HG03196 (cell line): ENCODE results near the gene IFNL3.
"Not testable (repeated sequence)": the region's sequence is repeated elsewhere in the genome, so short reads cannot be mapped to it uniquely, and the experiment has no call there.

Source experiments
- ATAC-seq: cut with Tn5 transposase; IDR thresholded peaks from one replicate; pipeline ENCODE4 v1.9.1; 2021; ENCODE audit not compliant: unreplicated experiment

The IFNL3 gene

DNA sequence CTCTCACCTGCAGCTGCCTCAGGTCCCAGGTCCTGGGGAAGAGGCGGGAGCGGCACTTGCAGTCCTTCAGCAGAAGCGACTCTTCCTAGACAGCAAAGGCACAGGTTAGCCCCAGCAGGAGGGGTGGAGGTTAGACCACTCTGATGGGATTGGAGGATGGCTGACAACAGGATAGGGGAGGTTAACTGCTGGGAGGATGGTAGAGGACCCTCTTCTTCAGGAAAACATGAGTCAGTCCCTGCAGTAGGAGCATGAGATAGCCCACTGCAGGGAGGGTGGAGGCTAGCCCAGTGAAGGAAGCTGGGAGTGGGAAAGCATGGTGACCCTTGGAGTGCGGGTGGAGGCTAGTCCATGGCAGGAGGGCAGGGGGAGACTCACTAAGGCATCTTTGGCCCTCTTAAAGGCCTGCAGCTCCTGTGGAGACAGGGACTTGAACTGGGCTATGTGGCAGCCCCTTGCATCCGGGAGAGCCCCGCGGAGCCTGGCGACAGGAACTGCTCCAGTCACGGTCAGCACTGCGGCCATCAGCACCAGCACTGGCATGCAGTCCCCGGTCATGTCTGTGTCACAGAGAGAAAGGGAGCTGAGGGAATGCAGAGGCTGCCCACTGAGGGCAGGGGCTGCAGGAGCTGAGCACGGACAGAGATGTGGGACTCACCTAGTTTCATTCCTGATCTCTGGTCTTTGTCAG, at the start of gene IFNL3:
TSS of gene IFNL3 (minus strand) at position 597 of the 691 bp plus-strand sequence. CDS start at position 558, 39 bp downstream.
- not testable (repeated sequence) for ATAC-seq

DNA sequence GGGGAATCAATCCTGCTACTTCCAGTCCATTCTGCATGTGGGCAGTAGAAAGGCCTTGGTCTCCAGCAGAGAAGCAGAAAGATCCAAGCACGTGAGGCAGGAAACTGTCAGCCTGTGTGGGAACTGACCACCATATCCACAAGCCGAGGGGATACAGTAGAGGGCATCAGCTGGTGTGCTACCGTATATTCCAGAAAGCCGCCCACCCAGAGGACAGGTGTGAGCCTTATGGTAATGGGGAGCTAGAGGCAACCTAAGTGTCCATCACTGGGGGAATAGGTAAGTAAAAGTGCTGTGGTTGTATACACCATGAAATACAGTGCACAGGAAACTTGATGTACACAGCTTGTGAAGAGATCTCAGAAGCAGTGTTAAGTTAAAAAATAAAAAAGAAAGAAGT, 48.6 kb upstream of the IFNL3 start:
- no peak for ATAC-seq

DNA sequence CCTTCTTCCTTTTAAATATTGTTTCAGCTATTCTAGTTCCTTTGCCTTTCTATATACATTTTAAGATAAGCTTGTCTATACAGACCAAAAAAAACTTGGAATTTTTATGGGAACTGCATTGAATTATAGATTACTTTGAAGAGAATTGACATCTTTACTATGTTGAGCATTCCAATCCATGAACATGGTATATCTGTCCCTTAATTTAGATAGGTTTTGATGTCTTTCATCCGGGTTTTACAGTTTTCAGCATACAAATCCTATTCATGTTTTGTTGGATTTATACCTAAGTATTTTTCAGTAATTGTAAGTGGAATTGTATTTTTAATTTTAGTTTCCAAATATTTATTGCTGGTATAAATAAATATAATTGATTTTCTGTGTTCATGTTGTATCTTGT, 39.2 kb upstream of the IFNL3 start:
- no peak for ATAC-seq

DNA sequence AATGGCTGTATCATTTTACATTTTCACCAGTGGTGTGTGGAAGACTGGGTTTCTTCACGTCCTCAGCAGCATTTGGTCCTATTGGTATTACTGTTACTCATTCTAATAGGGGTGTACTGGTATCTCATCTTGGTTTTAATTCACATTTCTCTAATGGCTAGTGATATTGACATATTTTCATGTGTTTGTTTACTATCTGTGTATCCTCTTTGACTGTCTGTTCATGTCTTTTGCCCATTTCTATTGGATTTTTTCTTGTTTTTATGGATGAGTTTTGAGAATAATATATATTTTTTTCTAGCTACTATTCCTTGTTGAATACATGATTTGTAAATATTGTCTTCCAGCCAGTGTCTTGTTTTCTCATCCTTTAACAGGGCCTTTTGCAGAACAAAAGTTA, 37.2 kb upstream of the IFNL3 start:
- no peak for ATAC-seq

DNA sequence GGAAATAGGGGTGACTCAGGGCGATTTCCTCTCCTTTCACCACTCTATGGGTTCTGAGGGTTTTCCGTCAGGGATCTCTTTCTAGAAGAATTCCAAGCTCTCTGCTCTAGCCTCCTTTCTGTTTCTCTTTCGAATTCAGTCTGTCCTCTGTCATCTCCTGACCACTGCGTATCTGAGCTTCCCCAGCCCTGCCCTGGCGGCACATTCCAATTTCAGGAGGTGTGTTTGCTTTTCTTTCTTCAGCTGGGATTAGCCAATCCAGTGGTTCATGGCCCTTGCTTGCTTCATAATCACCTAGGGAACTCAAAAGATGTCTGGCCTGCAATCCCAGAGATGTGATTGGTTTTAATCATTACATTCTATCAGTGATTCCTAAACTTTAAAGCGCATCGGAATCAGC, 32.8 kb upstream of the IFNL3 start:
- no peak for ATAC-seq

DNA sequence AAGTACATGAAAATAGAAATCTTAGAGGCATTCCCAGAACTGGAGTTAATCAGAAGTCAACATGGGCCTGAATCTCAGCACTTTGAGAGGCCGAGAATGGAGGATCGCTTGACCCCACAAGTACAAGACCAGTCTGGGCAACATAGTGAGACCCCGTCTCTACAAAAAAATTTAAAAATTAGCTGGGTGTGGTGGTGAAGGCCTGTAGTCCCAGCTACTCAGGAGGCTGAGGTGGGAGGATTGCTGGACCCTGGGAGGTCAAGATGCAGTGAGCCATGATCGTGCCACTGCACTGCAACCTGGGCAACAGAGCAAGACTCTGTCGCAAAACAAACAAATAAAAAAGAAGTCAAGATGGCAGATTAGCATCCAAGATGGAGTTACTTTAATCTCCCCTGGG, 31.9 kb upstream of the IFNL3 start:
- no peak for ATAC-seq

DNA sequence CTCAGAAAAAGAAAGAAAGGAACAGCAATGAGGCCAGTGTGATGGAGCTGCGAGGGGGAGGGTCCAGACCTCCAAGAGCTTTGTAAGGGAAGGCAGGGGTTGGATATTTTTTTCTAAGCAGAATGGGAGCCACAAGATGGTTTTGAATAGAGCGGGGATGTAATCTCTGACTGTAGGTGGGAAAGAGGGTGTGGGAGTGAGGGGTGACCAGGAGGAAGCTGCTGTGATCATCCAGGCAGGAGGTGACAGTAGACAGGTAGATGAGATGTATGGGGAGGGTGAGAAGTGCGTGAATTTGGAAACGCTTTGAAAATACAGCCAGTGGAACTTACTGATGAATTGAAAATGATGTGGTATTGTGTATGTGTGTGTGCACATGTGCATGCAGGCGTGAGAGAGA, 30.8 kb upstream of the IFNL3 start:
- no peak for ATAC-seq

DNA sequence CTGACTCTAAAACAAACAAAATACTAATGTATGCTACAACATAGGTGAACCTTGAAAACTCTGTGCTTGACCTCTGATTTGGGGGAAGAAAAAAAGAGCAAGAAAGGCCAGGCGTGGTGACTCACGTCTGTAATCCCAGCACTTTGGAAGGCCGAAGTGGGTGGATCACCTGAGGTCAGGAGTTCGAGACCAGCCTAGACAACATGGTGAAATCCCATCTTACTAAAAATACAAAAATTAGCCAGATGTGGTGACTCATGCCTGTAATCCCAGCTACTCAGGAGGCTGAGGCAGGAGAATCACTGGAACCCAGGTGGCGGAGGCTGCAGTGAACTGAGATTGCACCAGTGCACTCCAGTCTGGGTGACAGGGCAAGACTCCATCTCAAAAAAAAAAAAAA, 29.1 kb upstream of the IFNL3 start:
- ATAC-seq: not testable (repeated sequence)

DNA sequence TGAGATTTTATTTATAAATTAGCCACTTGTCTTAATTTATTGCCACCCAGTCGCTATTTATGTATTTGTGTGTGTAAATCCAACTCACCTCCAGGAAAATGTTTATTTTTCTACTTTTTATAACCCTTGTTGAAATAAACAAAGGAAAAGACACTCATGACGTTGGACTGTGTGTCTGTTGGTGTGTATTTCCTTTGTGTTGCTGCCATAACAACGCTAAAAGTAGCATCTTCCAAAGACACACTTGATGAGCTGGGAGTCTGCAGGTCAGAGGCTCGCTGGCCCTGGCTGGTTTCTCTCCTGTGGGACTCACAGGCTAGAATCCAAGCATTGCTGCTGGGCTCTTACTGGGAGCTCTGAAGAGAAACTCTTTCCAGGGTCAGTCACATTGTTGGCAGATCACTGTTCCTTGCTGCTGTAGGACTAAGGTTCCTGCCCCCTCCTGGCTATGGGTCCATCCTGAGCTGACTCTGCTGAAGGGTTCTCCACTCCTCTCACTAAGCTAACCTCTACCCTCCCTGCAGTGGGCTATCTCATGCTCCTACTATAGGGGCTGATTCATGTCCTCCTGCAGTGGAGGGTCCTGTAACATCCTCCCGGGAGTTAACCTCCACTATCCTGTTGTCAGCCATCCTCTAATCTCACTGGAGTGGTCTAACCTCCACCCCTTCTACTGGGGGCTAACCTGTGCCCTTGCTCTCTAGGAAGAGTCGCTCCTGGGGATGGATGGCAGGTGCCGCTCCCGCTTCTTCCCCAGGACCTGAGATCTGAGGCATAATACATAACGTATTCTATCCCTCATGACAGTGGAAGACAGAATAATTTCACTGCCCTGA, 25.4 kb upstream of the IFNL3 start:
- ATAC-seq: no peak

DNA sequence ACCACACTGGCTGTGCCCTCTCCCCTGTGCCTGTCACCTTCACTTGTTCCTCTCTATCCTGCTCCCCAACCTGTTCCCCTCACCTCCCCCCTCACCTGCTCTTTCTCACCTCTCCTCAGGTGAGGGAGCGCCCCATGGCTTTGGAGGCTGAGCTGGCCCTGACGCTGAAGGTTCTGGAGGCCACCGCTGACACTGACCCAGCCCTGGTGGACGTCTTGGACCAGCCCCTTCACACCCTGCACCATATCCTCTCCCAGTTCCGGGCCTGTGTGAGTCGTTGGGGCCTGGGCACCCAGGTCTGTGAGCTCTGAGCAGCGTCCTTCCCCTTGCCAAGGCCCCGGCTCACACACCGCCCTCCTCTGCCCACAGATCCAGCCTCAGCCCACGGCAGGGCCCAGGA, 24.6 kb upstream of the IFNL3 start:
- not testable (repeated sequence) for ATAC-seq

DNA sequence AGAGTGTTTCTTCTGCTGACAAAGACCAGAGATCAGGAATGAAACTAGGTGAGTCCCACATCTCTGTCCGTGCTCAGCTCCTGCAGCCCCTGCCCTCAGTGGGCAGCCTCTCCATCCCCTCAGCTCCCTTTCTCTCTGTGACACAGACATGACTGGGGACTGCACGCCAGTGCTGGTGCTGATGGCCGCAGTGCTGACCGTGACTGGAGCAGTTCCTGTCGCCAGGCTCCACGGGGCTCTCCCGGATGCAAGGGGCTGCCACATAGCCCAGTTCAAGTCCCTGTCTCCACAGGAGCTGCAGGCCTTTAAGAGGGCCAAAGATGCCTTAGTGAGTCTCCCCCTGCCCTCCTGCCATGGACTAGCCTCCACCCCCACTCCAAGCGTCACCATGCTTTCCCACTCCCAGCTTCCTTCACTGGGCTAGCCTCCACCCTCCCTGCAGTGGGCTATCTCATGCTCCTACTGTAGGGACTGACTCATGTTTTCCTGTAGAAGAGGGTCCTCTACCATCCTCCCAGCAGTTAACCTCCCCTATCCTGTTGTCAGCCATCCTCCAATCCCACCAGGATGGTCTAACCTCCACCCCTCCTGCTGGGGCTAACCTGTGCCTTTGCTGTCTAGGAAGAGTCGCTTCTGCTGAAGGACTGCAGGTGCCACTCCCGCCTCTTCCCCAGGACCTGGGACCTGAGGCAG, 23.9 kb upstream of the IFNL3 start:
- not testable (repeated sequence) for ATAC-seq

DNA sequence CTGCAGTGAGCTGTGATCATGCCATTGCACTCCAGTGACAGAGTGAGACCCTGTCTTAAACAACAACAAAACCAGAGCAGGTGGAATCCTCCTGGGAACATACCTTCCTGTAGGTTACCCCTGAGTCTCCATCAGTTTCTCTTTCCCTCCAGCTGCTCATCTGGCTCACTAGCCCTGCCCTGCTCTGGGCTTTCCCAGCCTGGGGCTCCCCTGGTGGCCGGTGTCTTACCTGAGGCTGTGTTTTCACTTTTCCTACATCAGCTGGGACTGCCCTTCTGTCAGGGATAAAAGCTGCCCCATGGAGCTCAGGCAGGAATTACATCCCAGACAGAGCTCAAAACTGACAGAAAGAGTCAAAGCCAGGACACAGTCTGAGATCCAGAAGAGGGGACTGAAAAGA, 23.3 kb upstream of the IFNL3 start, which contains the start of gene IFNL2:
TSS of gene IFNL2 (plus strand) at position 312 of the 400 bp plus-strand sequence. CDS start 173 bp downstream, outside the sequence.
- not testable (repeated sequence) for ATAC-seq

DNA sequence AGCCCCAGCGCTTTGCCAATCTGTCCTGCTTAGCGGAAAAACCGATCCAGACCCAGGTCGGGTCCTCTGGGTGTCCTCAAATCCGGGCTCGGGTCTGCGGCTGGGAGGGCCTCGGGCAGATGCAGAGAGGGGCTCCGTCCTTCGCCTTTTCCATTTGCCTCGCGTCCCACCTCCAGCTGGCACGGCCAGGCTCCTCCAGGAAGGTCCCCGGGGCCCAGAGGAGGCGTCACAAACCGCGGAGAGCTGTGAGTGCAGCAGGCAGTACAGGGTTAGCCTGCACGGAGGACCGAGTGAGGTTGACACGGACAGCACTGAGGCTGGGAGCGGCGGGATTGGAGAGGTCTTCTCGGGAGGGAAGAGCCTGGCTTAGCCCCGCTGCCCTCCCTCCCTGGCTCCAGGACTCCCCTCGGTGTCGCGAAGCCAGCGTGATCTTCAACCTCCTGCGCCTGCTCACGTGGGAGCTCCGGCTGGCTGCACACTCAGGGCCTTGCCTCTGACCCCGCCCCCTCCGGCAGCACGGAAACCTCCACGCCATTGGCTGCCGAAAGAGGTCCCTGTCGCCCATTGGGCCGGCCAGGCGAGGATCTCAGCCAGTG, 20.6 kb upstream of the IFNL3 start:
- no peak for ATAC-seq

DNA sequence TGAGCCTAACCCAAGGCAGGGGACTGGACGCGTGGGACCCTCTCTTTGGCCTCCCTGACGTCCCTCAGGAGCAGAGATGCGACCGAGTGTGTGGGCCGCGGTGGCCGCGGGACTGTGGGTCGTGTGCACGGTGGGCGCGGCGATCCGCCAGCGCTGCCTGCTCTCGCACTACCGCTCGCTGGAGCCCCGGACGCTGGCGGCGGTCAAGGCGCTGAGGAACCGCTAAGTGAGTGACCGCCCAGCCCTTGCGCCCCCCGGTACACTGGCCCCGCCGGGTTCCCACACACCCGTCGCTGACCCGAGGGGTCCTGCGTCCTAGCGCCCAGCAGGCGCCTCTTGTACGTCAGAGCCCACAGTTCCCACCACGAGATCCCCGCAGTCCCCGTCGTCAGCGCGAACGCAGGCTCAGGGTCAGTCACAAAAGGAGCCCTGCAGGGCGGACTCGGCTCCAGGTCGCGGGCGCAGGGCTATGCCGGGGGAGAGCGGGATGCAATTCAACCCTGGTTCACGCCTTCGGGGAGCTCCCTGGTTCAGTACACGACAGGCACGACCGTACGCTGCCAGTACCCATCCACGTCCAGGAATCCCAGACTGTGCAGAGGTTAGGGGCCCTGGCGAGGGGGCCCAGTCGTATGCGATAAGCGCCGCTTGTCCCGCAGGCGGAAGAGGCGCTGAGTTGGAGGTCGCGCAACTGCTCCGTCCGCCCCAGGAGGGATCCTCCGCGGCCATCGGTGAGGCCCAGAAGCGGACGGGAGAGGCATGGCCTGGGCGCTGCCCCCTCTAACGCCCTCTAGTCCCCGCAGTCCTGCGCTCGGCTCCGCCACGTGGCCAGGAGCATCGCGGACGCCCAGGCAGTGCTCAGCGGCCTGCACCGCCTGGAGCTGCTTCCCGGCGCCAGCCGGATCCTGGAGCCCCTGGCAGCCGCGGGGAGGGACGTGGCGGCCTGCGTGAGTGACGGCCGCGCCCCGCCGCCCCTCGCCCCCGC, 19.8 kb upstream of the IFNL3 start:
- no peak for ATAC-seq

DNA sequence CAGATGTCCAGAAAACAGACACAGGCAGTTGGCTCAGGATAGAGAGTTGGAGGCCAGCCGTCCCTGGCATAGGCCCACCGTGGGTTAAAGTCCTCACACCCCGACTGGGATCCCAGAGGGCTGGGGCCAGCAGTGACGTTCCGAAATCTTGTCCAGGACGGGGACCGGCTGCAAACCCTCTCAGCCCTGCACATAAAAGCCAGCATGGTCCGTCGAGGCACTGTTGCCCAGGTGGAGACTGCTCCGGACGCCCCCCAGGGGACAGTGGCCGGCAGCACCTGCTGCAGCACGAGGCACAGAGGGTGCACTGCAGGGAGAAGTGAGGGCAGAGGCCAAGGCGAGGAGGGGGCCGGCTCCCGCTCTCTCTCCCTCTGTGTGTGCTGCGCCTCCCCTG, 19.1 kb upstream of the IFNL3 start:
- ATAC-seq: no peak

DNA sequence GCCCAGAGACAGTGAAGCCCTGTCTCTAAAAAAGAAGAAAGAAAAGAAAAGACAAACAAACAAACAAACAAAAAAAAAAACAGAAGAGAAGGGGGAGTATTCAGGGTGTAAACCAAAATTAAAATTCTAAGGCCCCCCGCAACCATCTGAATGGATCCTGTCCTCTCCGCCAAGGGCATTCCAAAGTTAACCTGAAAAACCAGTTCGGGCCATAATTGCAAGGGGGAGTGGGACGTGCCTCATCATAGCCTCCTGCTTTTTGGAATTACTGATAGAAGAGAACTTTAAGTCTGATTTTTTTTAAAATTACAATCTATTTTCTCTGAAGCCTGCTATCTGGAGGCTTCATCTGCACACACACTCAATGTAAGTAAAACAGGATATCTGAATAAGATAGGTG, 17.7 kb upstream of the IFNL3 start:
- no peak for ATAC-seq

DNA sequence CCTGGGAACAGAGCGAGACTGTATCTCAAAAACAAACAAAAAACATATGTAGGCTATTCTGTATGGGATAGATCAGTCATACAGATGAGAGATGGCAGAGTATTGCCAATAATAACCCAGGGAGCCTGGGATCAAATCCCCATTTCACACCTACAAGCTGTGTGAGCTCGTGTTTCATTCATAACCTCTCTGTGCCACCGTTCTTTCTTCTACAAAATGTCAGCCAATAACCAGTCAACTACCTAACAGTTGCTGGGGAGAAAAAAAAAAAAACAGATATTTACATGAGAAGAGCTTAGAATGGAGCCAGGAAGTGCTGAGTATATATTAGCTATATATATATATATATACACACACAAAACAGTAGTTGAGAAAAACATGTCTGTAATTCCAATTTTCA, 16.9 kb upstream of the IFNL3 start:
- no peak for ATAC-seq

DNA sequence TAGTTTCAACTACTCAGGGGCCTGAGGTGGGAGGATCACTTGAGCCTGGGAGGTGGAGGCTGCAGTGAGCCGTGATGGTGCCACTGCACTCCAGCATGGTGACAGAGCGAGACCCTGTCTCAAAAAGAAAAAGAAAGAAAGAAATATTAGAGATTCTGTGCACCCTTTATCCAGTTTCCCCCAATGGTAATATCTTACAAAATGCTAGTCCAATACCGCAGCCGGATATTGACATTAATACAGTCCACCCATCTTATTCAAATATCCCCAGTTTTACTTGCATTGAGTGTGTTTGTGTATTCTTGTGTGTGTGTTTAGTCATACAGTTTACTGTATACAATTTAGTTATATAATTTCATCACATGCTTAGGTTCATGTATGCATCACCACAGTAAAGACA, 12.4 kb upstream of the IFNL3 start:
- ATAC-seq: no peak

DNA sequence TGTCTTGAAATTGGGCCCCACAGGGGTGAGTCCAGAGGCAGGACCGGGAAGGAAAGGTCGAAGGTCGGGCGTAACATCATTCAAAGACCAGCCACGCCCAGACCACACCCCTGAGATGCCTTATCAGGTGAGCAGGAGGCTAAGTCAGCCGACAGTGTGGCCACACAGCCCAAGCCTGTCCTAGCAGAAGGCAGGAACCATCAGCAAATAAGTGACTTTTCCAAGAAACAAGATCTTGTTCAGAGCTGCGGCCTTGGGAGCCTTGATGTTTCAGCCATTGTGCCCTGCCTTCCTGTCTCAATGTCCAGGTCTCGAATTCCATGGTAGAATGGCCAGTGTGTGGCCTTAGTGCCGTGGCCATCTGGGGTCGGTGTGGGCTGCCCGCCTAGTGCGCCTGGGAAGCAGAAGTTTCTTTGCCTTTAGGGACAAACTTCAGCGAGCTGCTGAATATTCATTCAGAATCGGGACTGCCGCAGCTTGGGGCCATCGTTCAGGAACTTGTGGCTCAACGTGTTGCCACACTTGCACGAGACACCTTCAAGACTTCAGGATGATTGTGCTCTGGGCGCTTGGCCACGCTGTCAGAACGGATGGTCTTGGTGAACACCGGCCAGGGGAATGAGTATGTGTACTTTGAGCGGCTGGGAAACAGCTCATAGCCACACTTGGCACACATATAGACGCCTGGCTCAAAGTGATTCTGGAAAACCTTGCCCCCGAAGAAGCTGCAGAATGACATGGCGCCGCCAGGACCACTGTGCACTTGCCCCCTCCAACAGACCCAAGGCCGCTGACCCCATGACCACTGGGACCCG, 9.9 kb upstream of the IFNL3 start:
- no peak for ATAC-seq
